ENCODE results near the gene GALK2.

The GALK2 gene

GRCh38 chr15:49155110-49155833, 14.8 kb upstream of the GALK2 start, which contains the start of gene COPS2 (continued):
- TF ChIP-seq ZSCAN18 (tag by site-specific recombination; IDR thresholded peaks at IDR 0.05) = peak; percentile 55; the same call in 1 of the 2 replicates
- TF ChIP-seq ZNF76 (tag by site-specific recombination; IDR thresholded peaks at IDR 0.05; ENCODE audit: borderline replicate concordance, low read depth) = peak; percentile 95
- TF ChIP-seq, protein P1, sequence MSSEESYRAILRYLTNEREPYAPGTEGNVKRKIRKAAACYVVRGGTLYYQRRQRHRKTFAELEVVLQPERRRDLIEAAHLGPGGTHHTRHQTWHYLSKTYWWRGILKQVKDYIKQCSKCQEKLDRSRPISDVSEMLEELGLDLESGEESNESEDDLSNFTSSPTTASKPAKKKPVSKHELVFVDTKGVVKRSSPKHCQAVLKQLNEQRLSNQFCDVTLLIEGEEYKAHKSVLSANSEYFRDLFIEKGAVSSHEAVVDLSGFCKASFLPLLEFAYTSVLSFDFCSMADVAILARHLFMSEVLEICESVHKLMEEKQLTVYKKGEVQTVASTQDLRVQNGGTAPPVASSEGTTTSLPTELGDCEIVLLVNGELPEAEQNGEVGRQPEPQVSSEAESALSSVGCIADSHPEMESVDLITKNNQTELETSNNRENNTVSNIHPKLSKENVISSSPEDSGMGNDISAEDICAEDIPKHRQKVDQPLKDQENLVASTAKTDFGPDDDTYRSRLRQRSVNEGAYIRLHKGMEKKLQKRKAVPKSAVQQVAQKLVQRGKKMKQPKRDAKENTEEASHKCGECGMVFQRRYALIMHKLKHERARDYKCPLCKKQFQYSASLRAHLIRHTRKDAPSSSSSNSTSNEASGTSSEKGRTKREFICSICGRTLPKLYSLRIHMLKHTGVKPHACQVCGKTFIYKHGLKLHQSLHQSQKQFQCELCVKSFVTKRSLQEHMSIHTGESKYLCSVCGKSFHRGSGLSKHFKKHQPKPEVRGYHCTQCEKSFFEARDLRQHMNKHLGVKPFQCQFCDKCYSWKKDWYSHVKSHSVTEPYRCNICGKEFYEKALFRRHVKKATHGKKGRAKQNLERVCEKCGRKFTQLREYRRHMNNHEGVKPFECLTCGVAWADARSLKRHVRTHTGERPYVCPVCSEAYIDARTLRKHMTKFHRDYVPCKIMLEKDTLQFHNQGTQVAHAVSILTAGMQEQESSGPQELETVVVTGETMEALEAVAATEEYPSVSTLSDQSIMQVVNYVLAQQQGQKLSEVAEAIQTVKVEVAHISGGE (tag by site-specific recombination; conservative IDR thresholded peaks at IDR 0.05; ENCODE audit: low read depth) = peak; percentile 100
- no peak for TF ChIP-seq ZNF654 (tag by site-specific recombination; IDR thresholded peaks at IDR 0.05; ENCODE audit: low read depth)
- TF ChIP-seq YY1 (tag by site-specific recombination; IDR thresholded peaks at IDR 0.05) = peak; percentile 71
- TF ChIP-seq ZNF138 (tag by site-specific recombination; IDR thresholded peaks at IDR 0.05; ENCODE audit: borderline replicate concordance) = no peak
- no peak for TF ChIP-seq ZNF248 (tag by site-specific recombination; IDR thresholded peaks at IDR 0.05)
- peak; percentile 95 for TF ChIP-seq ZBTB20 (tag by site-specific recombination; IDR thresholded peaks at IDR 0.05)
- peak; percentile 70; the same call in 1 of the 2 replicates for TF ChIP-seq ZNF561 (tag by site-specific recombination; IDR thresholded peaks at IDR 0.05; ENCODE audit: borderline replicate concordance)
- TF ChIP-seq PRDM1 (tag by site-specific recombination; IDR thresholded peaks at IDR 0.05) = no peak
- no peak for TF ChIP-seq ZNF610 (tag by site-specific recombination; IDR thresholded peaks at IDR 0.05; ENCODE audit: borderline replicate concordance)
- TF ChIP-seq INSM2 (tag by site-specific recombination; IDR thresholded peaks at IDR 0.05) = peak; percentile 50
- TF ChIP-seq ZNF664 (tag by site-specific recombination; IDR thresholded peaks at IDR 0.05) = 0 out of 2 replicates have a peak, but pooled peaks have one; percentile 41
- no peak for TF ChIP-seq ZNF175 (tag by site-specific recombination; IDR thresholded peaks at IDR 0.05)
- no peak for TF ChIP-seq TCF7L2 (IDR thresholded peaks at IDR 0.05; ENCODE audit: borderline replicate concordance, low read depth, low read length)
- TF ChIP-seq, protein P2, sequence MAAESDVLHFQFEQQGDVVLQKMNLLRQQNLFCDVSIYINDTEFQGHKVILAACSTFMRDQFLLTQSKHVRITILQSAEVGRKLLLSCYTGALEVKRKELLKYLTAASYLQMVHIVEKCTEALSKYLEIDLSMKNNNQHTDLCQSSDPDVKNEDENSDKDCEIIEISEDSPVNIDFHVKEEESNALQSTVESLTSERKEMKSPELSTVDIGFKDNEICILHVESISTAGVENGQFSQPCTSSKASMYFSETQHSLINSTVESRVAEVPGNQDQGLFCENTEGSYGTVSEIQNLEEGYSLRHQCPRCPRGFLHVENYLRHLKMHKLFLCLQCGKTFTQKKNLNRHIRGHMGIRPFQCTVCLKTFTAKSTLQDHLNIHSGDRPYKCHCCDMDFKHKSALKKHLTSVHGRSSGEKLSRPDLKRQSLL (tag by site-specific recombination; IDR thresholded peaks at IDR 0.05) = no peak; the same call in 1 of the 2 replicates
- TF ChIP-seq ZNF692 (tag by site-specific recombination; IDR thresholded peaks at IDR 0.05) = peak; percentile 68; the same call in 1 of the 2 replicates
- TF ChIP-seq SP2 (tag by site-specific recombination; IDR thresholded peaks at IDR 0.05) = peak; percentile 89
- TF ChIP-seq ZNF558 (tag by site-specific recombination; IDR thresholded peaks at IDR 0.05) = peak; percentile 75; the same call in 1 of the 2 replicates
- no peak for TF ChIP-seq ZNF514 (tag by site-specific recombination; IDR thresholded peaks at IDR 0.05)
- TF ChIP-seq ZBTB48 (tag by site-specific recombination; IDR thresholded peaks at IDR 0.05) = peak; percentile 76; the same call in 1 of the 2 replicates
- TF ChIP-seq ZNF391 (tag by site-specific recombination; IDR thresholded peaks at IDR 0.05; ENCODE audit: borderline replicate concordance, low read depth) = peak; percentile 66; the same call in 1 of the 2 replicates
- TF ChIP-seq ZNF292 (tag by site-specific recombination; IDR thresholded peaks at IDR 0.05; ENCODE audit: borderline replicate concordance, low read depth) = no peak
- TF ChIP-seq, protein P3, sequence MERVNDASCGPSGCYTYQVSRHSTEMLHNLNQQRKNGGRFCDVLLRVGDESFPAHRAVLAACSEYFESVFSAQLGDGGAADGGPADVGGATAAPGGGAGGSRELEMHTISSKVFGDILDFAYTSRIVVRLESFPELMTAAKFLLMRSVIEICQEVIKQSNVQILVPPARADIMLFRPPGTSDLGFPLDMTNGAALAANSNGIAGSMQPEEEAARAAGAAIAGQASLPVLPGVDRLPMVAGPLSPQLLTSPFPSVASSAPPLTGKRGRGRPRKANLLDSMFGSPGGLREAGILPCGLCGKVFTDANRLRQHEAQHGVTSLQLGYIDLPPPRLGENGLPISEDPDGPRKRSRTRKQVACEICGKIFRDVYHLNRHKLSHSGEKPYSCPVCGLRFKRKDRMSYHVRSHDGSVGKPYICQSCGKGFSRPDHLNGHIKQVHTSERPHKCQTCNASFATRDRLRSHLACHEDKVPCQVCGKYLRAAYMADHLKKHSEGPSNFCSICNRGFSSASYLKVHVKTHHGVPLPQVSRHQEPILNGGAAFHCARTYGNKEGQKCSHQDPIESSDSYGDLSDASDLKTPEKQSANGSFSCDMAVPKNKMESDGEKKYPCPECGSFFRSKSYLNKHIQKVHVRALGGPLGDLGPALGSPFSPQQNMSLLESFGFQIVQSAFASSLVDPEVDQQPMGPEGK (tag by site-specific recombination; IDR thresholded peaks at IDR 0.05) = peak; percentile 39
- no peak for TF ChIP-seq ZNF777 (tag by site-specific recombination; IDR thresholded peaks at IDR 0.05; ENCODE audit: borderline replicate concordance)
- TF ChIP-seq ZNF10 (tag by site-specific recombination; IDR thresholded peaks at IDR 0.05) = 0 out of 2 replicates have a peak, but pooled peaks have one; percentile 12

Measured in HEK293 (cell line).